DND-41 (cell line): Measurements from ENCODE around the gene CFAP61.
A peak's percentile ranks its signal among the peaks of the same experiment; 100 is the strongest.
"Not testable (repeated sequence)": the region's sequence is repeated elsewhere in the genome, so short reads cannot be mapped to it uniquely, and the experiment has no call there.

Experiments used
- ATAC-seq: fragments of 200-7000 bp; cut with Tn5 transposase; 3 replicates; pipeline ENCODE4 v1.9.1; 2021; ENCODE audit warnings: low read depth; ENCODE audit not compliant: insufficient read depth
- DNase-seq: peaks from one replicate; pipeline ENCODE4 v3.0.0-alpha.2; 2020
- H2AFZ ChIP-seq: 2 replicates; pipeline ENCODE4 v1.6.0; 2012; ENCODE audit warnings: low read depth, low read length
- H3K27ac ChIP-seq: 2 replicates; pipeline ENCODE4 v1.5.1; 2012; ENCODE audit warnings: low read length, inconsistent platforms
- H3K27me3 ChIP-seq: fragments of 200-600 bp; sonication (generic); 2 replicates; pipeline ENCODE4 v1.6.0; 2012; ENCODE audit warnings: low read length, mild to moderate bottlenecking, inconsistent platforms; ENCODE audit not compliant: insufficient read depth, poor library complexity
- H3K36me3 ChIP-seq: 2 replicates; pipeline ENCODE4 v1.5.1; 2012; ENCODE audit warnings: low read length, inconsistent platforms; ENCODE audit not compliant: insufficient read depth
- H3K4me1 ChIP-seq: 2 replicates; pipeline ENCODE4 v1.5.1; 2012; ENCODE audit warnings: mild to moderate bottlenecking, low read length; ENCODE audit not compliant: insufficient read depth
- H3K4me2 ChIP-seq: 2 replicates; pipeline ENCODE4 v1.6.0; 2012; ENCODE audit warnings: mild to moderate bottlenecking, moderate library complexity, low read length, inconsistent platforms; ENCODE audit not compliant: insufficient read depth
- H3K4me3 ChIP-seq, 2 experiments: fragments of 200-600 bp in 1 of 2; shearing (Covaris generic) in 1 of 2; 2 replicates each; pipeline ENCODE4 v1.5.1; 2012 to 2016; ENCODE audit warnings: inconsistent platforms in 2 of 2, low read length in 2 of 2, mild to moderate bottlenecking in 2 of 2, low read depth in 1 of 2, moderate library complexity in 1 of 2
- H3K79me2 ChIP-seq: 2 replicates; pipeline ENCODE4 v1.6.0; 2012; ENCODE audit warnings: low read length, inconsistent platforms; ENCODE audit not compliant: insufficient read depth
- H3K9ac ChIP-seq: 2 replicates; pipeline ENCODE4 v1.6.0; 2012; ENCODE audit warnings: low read depth, mild to moderate bottlenecking, inconsistent platforms, low read length, moderate library complexity
- H3K9me3 ChIP-seq: 2 replicates; pipeline ENCODE4 v1.5.1; 2012; ENCODE audit warnings: low read length, moderate library complexity, mild to moderate bottlenecking, inconsistent platforms; ENCODE audit not compliant: insufficient read depth, severe bottlenecking
- H4K20me1 ChIP-seq: 2 replicates; pipeline ENCODE4 v1.6.0; 2012; ENCODE audit warnings: low read length; ENCODE audit not compliant: insufficient read depth
- EZH2 ChIP-seq: IDR thresholded peaks from 3 replicates; pipeline ENCODE4 v1.6.1; 2012; ENCODE audit warnings: borderline replicate concordance, low read depth, mild to moderate bottlenecking, moderate library complexity, low read length, inconsistent platforms; ENCODE audit not compliant: severe bottlenecking
- TF ChIP-seq, protein P1 (sequence below): IDR thresholded peaks from 2 replicates; pipeline ENCODE4 v1.5.1; 2012; ENCODE audit warnings: borderline replicate concordance, low read length, moderate library complexity, mild to moderate bottlenecking; ENCODE audit not compliant: poor library complexity, severe bottlenecking; ENCODE audit errors: extremely low read depth

CFAP61 gene

DNA sequence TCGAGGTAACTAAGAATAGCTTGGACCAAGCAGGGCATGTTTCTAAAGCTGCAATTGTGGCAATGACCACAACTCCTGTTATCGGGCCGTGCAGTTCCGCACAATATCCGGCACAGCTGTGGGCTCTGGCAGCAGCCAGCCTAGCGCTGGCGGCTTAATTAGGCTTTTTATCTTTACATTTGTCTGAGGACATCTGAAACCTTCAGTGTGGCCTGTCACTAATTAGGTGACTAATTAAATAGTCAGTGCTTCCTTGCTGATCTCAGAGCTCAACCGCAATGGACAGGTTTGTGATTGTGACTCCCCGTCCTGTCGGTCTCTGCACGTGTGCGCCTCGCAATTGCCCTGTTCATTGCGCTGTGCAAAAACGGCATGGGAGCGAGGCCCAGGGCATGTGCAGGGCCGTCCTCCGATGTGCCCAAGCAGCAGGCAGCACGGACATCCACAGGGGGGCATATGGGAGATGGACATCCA lies 180.7 kb downstream of the CFAP61 start:
- H3K36me3 ChIP-seq: no peaks in the 10 kb centered on the region
- TF ChIP-seq, protein P1, sequence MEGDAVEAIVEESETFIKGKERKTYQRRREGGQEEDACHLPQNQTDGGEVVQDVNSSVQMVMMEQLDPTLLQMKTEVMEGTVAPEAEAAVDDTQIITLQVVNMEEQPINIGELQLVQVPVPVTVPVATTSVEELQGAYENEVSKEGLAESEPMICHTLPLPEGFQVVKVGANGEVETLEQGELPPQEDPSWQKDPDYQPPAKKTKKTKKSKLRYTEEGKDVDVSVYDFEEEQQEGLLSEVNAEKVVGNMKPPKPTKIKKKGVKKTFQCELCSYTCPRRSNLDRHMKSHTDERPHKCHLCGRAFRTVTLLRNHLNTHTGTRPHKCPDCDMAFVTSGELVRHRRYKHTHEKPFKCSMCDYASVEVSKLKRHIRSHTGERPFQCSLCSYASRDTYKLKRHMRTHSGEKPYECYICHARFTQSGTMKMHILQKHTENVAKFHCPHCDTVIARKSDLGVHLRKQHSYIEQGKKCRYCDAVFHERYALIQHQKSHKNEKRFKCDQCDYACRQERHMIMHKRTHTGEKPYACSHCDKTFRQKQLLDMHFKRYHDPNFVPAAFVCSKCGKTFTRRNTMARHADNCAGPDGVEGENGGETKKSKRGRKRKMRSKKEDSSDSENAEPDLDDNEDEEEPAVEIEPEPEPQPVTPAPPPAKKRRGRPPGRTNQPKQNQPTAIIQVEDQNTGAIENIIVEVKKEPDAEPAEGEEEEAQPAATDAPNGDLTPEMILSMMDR: no peak
- no peak for TF ChIP-seq EZH2
- H3K9me3 ChIP-seq: no peaks in the 10 kb centered on the region
- H2AFZ ChIP-seq: no peak overlapping the region
- H3K9ac ChIP-seq: no peak overlapping the region
- H3K27me3 ChIP-seq: peaks cover 3% of the 10 kb centered on the region
- DNase-seq (no peak), ATAC-seq (no peak)
- no peaks in the 10 kb centered on the region for H4K20me1 ChIP-seq
- no peak overlapping the region for H3K4me3 ChIP-seq
- H3K79me2 ChIP-seq: no peaks in the 10 kb centered on the region
- H3K27ac ChIP-seq: no peak overlapping the region
- no peaks in the 10 kb centered on the region for H3K4me1 ChIP-seq
- no peak overlapping the region for H3K4me2 ChIP-seq

DNA sequence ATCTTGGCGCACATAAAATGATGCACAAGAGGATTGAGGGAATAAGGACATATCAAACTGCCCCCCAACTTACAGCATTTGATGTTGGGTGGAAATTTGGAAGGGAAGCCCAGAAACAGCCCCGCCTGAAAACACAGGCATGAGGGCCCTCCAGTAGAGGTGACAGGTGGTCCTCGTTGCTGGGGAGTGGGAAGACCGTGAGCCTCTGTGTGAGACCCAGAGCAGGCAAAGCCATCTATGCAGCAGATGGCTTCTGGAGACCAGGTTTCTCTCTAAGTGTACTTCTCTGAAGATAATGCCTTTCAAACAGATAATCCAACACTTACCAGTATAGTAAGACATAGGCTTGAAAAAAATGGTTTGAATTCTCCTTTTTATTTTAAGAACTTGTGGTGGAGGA lies 183.3 kb downstream of the CFAP61 start:
- Histone ChIP-seq H3K27ac (no peak overlapping the region), H3K27me3 (peaks cover 3% of the 10 kb centered on the region), H2AFZ (no peak overlapping the region), H3K4me2 (no peak overlapping the region), H3K4me1 (no peaks in the 10 kb centered on the region), H3K36me3 (no peaks in the 10 kb centered on the region), H3K9me3 (no peaks in the 10 kb centered on the region), H3K9ac (no peak overlapping the region), H4K20me1 (no peaks in the 10 kb centered on the region), H3K79me2 (no peaks in the 10 kb centered on the region), H3K4me3 (no peak overlapping the region)
- TF ChIP-seq EZH2: no peak
- ATAC-seq (no peak), DNase-seq (no peak)

DNA sequence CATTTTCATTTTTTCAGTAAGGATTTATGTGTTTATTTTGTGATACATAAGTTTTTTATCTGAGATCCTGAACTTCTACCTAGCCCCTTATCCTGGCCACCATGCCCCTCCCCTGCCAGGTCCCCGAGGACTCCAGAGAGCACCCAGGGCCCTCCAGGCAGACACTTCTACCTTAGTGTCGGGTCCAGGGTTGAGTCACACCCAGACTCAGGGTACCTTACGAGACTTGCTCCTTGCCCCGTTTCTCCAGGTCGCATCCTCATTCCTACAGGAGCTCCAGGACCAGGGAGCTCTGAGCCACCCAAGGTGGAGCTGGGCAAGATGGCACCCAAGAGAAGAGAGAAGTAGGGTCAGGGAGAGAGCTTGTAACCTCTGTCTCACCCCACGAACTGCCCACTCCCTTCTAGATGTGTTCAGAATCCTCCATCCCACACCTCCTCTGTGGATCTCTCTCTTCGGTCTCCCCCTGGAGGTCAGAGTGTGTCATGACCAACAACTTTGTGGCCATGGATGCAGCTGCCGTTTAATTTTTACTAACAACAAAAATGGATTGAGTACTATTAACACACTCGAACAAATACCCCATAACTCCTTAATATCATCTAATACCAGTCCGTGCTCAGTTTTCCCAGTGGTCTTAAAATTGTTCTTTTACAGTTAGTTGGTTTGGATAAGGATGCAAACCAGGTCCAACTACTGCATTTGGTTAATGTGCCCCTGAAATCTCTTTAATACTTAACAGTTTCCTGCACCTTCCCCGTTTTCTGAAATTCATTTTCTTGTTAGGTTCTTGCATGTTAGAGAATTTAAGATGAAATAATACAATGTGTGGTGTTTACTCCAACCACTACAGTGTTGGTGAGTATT lies 185.0 kb downstream of the CFAP61 start:
- Histone ChIP-seq H3K79me2 (no peaks in the 10 kb centered on the region), H3K4me1 (no peaks in the 10 kb centered on the region), H3K27ac (no peak overlapping the region), H3K4me2 (no peak overlapping the region), H3K4me3 (no peak overlapping the region), H3K36me3 (no peaks in the 10 kb centered on the region), H3K9me3 (no peaks in the 10 kb centered on the region), H4K20me1 (no peaks in the 10 kb centered on the region), H2AFZ (no peak overlapping the region), H3K27me3 (peaks cover 4% of the 10 kb centered on the region), H3K9ac (no peak overlapping the region)
- ATAC-seq (peak; percentile 61; the same call in 2 of the 3 replicates), DNase-seq (peak; percentile 29)
- no peak for TF ChIP-seq EZH2
- TF ChIP-seq, protein P1: peak; percentile 68

DNA sequence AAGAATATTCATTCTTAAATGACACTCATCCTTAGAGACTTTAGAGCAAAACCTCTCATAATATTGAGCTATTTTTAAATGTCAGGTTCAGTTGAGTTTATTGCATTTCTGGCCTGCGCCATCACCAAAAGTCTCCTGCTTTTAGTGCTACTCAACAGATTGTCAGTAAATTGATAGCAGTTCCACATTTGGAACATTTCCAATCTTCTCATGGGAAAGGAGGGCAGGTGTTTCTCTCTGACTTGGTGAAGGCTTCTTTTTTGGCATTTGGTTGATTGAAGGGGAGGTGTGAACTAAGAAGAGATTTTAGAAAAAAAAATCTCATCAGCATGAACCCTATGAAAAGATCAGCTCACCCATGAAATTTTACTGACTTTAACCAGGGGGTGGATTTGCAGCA lies 189.6 kb downstream of the CFAP61 start:
- H3K4me1 ChIP-seq: no peaks in the 10 kb centered on the region
- H3K9me3 ChIP-seq: no peaks in the 10 kb centered on the region
- DNase-seq (no peak), ATAC-seq (no peak)
- peaks cover 4% of the 10 kb centered on the region for H3K27me3 ChIP-seq
- no peaks in the 10 kb centered on the region for H3K79me2 ChIP-seq
- H3K4me3 ChIP-seq: no peak overlapping the region
- no peak overlapping the region for H3K4me2 ChIP-seq
- H3K36me3 ChIP-seq: no peaks in the 10 kb centered on the region
- no peak overlapping the region for H2AFZ ChIP-seq
- H3K27ac ChIP-seq: no peak overlapping the region
- TF ChIP-seq, protein P1: no peak
- no peak for TF ChIP-seq EZH2
- no peaks in the 10 kb centered on the region for H4K20me1 ChIP-seq
- H3K9ac ChIP-seq: no peak overlapping the region

DNA sequence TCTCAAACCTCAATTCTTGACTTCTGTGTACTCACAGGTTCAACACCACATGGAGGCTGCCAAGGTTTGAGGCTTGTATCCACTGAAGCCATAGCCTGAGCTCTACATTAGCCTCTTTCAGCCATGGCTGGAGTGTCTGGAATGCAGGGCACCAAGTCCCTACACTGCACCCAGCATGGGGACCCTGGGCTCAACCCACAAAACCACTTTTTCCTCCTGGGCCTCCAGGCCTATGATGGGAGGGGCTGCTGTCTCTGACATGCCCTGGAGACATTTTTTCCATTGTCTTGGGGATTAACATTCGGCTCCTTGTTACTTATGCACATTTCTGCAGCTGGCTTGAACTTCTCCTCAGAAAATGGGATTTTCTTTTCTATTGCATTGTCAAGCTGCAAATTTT lies 192.1 kb downstream of the CFAP61 start:
- H3K4me3 ChIP-seq, H3K4me2 ChIP-seq, DNase-seq, H3K9me3 ChIP-seq, H3K9ac ChIP-seq, ATAC-seq, H4K20me1 ChIP-seq, H3K79me2 ChIP-seq, H3K4me1 ChIP-seq, H3K36me3 ChIP-seq, H3K27ac ChIP-seq, H3K27me3 ChIP-seq, H2AFZ ChIP-seq: not testable (repeated sequence)
